Effector memory CD4-positive, alpha-beta T cell (primary cell): ENCODE data around the gene RIMS3.
"Not testable (repeated sequence)": the region's sequence is repeated elsewhere in the genome, so short reads cannot be mapped to it uniquely, and the experiment has no call there.

ENCODE experiments used
- DNase-seq, 3 donors: peaks; one replicate each; pipeline ENCODE4 v3.0.0-alpha.2; 2020
- H3K27ac ChIP-seq: 2 replicates; pipeline ENCODE4 v1.7.0; 2013; ENCODE audit warnings: mild to moderate bottlenecking, low read length, moderate library complexity; ENCODE audit not compliant: insufficient read depth, poor library complexity, severe bottlenecking
- H3K27me3 ChIP-seq: replicated peaks from 2 replicates; pipeline ENCODE4 v1.7.0; 2013; ENCODE audit warnings: mild to moderate bottlenecking, low read length; ENCODE audit not compliant: insufficient read depth, control insufficient read depth, poor library complexity, severe bottlenecking
- H3K36me3 ChIP-seq: 2 replicates; pipeline ENCODE4 v1.7.0; 2013; ENCODE audit warnings: mild to moderate bottlenecking, low read length, moderate library complexity; ENCODE audit not compliant: control insufficient read depth, insufficient read depth
- H3K4me1 ChIP-seq: 2 replicates; pipeline ENCODE4 v1.7.0; 2013; ENCODE audit warnings: low read length, mild to moderate bottlenecking; ENCODE audit not compliant: control insufficient read depth, insufficient read depth, poor library complexity, severe bottlenecking
- H3K4me3 ChIP-seq: 2 replicates; pipeline ENCODE4 v1.7.0; 2013; ENCODE audit warnings: low read length, low read depth, mild to moderate bottlenecking; ENCODE audit not compliant: insufficient read depth, poor library complexity, severe bottlenecking
- H3K9me3 ChIP-seq: 2 replicates; pipeline ENCODE4 v1.7.0; 2013; ENCODE audit warnings: mild to moderate bottlenecking, low read length, moderate library complexity; ENCODE audit not compliant: control insufficient read depth

The RIMS3 gene

DNA sequence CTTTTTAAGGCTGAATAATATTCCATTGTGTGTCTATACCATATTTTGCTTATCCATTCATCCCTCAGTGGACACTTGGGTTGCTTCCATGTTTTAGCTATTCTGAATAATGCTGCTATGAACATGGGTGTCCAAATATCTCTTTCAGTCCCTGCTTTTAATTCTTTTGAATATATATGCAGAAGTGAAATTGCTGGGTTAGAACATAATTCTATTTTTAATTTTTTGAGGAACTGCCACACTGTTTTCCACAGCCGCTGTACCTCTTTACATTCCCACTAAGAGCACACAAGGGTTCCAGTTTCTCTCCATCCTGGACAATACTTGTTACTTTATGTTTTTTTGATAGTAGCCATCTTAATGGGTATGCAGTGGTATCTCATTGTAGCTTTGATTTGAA, 65.6 kb downstream of the RIMS3 start:
- DNase-seq, result no peak
- Histone ChIP-seq H3K4me3 (no peak overlapping the region), H3K9me3 (no peaks in the 10 kb centered on the region), H3K36me3 (no peaks in the 10 kb centered on the region), H3K27ac (no peak overlapping the region), H3K4me1 (no peaks in the 10 kb centered on the region), H3K27me3 (no peaks in the 10 kb centered on the region)

DNA sequence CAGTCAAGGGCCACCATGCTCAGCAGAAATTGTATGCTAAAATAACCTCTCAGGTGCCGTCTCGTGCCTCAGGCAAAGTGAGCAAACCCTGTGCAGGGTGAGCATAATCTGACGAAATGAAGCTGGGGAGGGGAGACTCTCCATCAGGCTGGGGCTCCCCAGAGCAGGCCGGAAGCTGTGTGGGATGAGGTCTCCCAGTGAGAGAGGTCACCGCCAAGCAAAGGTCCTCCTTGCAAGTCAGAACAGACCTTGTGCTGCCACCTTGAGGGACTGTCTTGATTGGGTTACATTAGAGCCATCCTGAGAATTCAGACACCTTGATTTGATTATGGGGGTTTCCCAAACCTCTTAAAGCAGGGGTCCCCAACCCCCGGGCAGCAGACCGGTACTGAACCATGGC, 69.9 kb downstream of the RIMS3 start:
- Histone ChIP-seq H3K9me3 (no peaks in the 10 kb centered on the region), H3K27me3 (no peaks in the 10 kb centered on the region), H3K36me3 (no peaks in the 10 kb centered on the region), H3K4me3 (no peak overlapping the region), H3K27ac (no peak overlapping the region), H3K4me1 (no peaks in the 10 kb centered on the region)
- no peak for DNase-seq

DNA sequence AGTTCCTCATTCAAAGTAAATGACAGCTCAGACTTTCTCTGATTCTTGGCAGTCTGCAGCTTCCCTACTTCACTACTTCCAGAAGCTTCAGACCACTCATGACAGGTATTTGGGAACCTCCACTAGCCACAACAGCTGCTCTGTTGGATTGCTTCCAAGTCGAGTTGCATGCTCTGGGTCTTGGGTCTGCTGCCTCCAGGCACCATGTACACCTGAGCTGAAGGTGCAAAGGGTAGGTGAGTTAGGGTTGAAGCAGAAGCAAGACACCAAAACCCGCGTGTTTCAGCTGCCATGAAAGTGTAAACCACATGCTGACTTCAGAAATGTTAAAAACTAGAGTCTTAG, 71.3 kb downstream of the RIMS3 start:
- H3K27me3 ChIP-seq, result no peaks in the 10 kb centered on the region
- no peaks in the 10 kb centered on the region for H3K9me3 ChIP-seq
- no peak overlapping the region for H3K4me3 ChIP-seq
- H3K27ac ChIP-seq, result no peak overlapping the region
- no peaks in the 10 kb centered on the region for H3K4me1 ChIP-seq
- DNase-seq, result no peak
- no peaks in the 10 kb centered on the region for H3K36me3 ChIP-seq

DNA sequence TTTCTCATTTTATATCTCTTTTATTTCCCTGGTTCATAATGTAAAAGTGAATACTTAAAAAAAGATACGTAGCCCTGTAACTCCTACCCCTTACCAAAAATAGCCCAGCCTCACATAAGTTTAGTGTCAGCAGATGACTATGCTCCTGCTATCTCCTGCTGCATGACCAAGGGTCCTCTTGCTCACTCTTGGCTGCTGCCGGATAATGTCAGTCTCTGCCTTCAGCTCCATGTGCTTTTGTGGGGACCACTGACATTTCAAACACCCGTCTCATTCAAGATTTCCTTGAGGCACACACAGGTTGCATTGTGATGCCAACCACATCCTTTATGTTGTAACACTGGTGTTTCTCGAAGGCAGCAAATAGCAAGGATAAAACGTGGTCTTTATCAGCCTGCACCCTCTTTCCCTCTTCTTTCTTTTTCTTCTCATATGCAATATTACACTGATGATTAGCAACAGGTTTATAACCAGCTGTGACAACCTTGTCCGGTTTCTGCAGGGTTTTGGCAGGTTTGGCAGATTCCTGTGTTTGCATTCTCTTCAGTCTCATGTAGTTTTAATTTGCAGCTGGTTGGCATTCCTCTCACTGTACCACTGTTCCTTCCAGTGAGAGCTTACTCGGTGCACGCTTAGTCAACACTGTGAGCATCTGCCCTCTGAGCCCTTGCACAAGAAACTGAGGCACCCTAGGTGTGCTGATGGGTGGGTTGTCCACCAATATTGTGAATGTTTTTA, 71.9 kb downstream of the RIMS3 start:
- H3K27ac ChIP-seq, result no peak overlapping the region
- no peak overlapping the region for H3K4me3 ChIP-seq
- H3K4me1 ChIP-seq, result no peaks in the 10 kb centered on the region
- H3K27me3 ChIP-seq, result no peaks in the 10 kb centered on the region
- H3K36me3 ChIP-seq, result no peaks in the 10 kb centered on the region
- no peak for DNase-seq
- no peaks in the 10 kb centered on the region for H3K9me3 ChIP-seq

DNA sequence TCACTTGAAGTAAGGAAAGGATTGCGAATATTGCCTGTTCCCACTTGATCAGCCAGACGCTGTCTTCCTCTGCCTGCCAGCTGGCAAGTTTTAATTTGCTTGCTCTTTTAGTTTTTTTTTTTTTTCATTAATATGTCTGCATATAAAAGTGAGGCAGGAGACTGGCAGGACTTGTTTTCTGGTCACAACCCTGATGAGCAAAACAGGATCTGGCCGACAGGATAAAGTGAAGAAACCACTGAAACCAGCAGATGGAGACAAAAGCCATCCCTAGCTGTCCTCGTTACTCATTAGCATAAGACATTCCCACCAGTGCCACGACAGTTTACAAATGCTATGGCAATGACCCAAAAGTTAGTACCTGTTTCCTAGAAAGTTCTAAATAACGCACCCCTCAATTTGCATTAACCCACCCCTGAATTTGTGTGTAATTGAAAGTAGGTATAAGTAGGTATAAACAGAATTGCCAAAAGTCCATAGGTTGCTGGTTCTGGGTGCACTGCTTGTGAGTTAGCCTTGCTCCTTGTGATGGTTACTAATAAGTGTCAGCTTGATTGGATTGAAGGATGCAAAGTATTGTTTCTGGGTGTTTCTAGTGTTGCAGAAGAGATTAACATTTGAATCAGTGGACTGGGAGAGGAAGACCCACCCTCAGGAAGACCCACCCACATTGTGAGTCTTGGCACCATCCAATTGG, 73.2 kb downstream of the RIMS3 start:
- DNase-seq, result no peak

DNA sequence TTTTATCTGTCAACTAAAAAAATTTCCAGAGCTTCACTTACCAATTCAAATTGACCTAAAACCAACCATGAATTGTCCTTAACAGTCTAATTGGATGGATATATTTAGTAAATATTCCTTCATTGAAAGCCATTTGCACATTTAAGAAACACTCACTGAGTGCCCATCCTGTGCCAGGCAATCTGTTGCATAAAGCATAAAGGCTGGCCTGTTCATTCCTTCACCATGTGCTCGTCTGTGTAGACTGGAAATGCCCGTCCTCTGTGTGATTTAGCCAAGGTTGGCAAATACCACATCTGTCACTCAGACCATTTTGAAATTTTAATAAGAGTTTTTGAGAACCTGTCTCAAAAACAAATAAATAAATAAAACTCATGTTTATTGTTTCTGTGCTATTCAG, 76.9 kb downstream of the RIMS3 start:
- H3K27me3 ChIP-seq, result no peaks in the 10 kb centered on the region
- no peaks in the 10 kb centered on the region for H3K9me3 ChIP-seq
- no peak overlapping the region for H3K4me3 ChIP-seq
- no peak overlapping the region for H3K27ac ChIP-seq
- no peaks in the 10 kb centered on the region for H3K36me3 ChIP-seq
- no peak for DNase-seq
- no peaks in the 10 kb centered on the region for H3K4me1 ChIP-seq

More for the DNA sequence above, 73.2 kb downstream of the RIMS3 start:
- Histone ChIP-seq H3K4me3 (no peak overlapping the region), H3K4me1 (no peaks in the 10 kb centered on the region), H3K27me3 (no peaks in the 10 kb centered on the region), H3K9me3 (no peaks in the 10 kb centered on the region), H3K36me3 (no peaks in the 10 kb centered on the region), H3K27ac (no peak overlapping the region)

DNA sequence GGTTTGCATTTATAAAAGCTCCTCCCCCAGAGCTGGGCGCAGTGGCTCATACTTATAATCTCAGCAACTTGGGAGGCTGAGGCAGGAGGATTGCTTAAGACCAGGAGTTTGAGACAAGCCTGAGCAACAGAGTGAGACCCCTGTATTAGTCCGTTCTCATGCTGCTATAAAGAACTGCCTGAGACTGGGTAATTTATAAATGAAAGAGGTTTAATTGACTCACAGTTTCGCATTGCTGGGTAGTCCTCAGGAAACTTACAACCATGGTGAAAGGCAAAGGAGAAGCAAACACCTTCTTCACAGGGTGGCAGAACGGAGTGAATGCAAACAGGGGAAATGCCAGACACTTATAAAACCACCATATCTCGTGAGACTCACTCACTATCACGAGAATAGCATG, 81.5 kb downstream of the RIMS3 start:
- no peak overlapping the region for H3K27ac ChIP-seq
- DNase-seq, result no peak

DNA sequence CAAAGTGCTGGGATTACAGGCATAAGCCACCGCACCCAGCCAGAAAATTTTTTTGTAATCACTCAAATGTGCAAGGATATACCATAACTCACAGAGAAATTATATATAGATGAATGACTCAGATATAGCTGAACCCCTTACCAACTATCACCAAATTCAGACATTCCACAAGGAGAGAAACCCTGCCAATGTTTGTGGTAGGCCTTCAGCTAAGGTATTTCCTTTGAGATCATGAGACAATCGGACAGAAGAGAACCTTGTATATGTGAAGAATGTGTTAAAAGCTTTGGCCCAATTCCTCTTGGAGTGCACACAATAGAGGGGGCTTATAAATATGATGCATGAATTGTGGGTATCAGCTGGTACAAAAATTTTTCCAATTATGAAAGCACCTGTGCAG, 83.4 kb downstream of the RIMS3 start:
- H3K4me3 ChIP-seq, result no peak overlapping the region
- H3K9me3 ChIP-seq, result no peaks in the 10 kb centered on the region
- no peak overlapping the region for H3K27ac ChIP-seq
- H3K4me1 ChIP-seq, result no peaks in the 10 kb centered on the region
- DNase-seq, result no peak
- H3K36me3 ChIP-seq, result no peaks in the 10 kb centered on the region
- H3K27me3 ChIP-seq, result no peaks in the 10 kb centered on the region

More for the DNA sequence above, 81.5 kb downstream of the RIMS3 start:
- Histone ChIP-seq H3K4me1 (no peaks in the 10 kb centered on the region), H3K27me3 (no peaks in the 10 kb centered on the region), H3K4me3 (no peak overlapping the region), H3K9me3 (no peaks in the 10 kb centered on the region), H3K36me3 (no peaks in the 10 kb centered on the region)

DNA sequence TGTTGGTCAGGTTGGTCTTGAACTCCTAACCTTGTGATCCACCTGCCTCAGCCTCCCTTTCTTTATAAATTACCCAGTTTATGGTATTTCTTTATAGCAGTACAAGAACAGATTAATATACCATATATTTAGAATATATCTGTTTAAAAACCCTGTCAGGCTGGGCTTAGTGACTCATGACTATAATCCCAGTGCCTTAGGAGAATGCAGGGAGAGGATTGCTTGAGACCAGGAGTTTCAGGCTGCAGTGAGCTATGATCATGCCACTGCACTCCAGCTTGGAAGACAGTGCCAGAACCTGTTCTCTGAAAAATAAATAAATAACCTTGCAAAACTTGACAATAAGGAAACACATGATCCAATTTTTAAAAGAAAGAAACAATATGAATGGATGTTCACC, 90.1 kb downstream of the RIMS3 start:
- H3K4me3 ChIP-seq, result no peak overlapping the region
- no peaks in the 10 kb centered on the region for H3K9me3 ChIP-seq
- H3K36me3 ChIP-seq, result no peaks in the 10 kb centered on the region
- no peaks in the 10 kb centered on the region for H3K4me1 ChIP-seq
- no peaks in the 10 kb centered on the region for H3K27me3 ChIP-seq
- DNase-seq, result no peak
- no peak overlapping the region for H3K27ac ChIP-seq

DNA sequence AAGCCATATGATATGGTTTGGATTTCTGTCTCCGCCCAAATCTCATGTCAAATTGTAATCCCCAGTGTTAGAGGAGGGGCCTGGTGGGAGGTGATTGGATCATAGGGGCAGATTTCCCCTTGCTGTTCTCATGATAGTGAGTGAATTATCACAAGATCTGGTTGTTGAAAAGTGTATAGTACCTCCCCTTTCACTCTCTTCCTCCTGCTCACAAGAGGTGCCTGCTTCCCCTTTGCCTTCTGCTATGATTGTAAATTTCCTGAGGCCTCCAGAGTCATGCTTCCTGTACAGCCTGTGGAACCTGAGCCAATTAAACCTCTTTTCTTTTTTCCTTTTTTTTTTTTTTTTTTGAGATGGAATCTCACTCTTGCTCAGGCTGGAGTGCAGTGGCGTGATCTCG, 90.7 kb downstream of the RIMS3 start:
- not testable (repeated sequence) for H3K4me3 ChIP-seq, H3K9me3 ChIP-seq, DNase-seq

More for the DNA sequence above, 90.7 kb downstream of the RIMS3 start:
- H3K4me1 ChIP-seq, H3K27me3 ChIP-seq, H3K36me3 ChIP-seq, H3K27ac ChIP-seq: not testable (repeated sequence)
